HepG2 (cell line): ENCODE measurements around the gene MORN1. TPM values are rescaled to one million over a fixed set of nuclear protein-coding genes. Genes with fewer than 3 reads are reported as not detected.
A peak's percentile ranks its signal among the peaks of the same experiment; 100 is the strongest.

Experiments used
- ARID5B ChIP-seq: IDR thresholded peaks from 2 replicates; pipeline ENCODE4 v1.4.0; 2020; ENCODE audit warnings: mild to moderate bottlenecking, missing genetic modification reagents
- BHLHE40 ChIP-seq: IDR thresholded peaks from 2 replicates; pipeline ENCODE4 v1.6.1; 2011; ENCODE audit warnings: low read length, improper control_type of control experiment
- HNRNPH1 ChIP-seq: fragments of 200-400 bp; formaldehyde crosslinking; optimal IDR thresholded peaks from 2 replicates; pipeline ENCODE3; 2017; ENCODE audit warnings: mild to moderate bottlenecking, low read depth, low read length
- MIER2 ChIP-seq: IDR thresholded peaks from 2 replicates; pipeline ENCODE4 v1.6.1; 2016; ENCODE audit warnings: missing biosample characterization, missing genetic modification reagents
- NCOA5 ChIP-seq: sonication (generic); formaldehyde crosslinking; IDR thresholded peaks from 2 replicates; pipeline ENCODE4 v1.4.0; 2020; ENCODE audit warnings: missing genetic modification reagents
- PHF20 ChIP-seq: sonication (generic); formaldehyde crosslinking; IDR thresholded peaks from 2 replicates; pipeline ENCODE4 v1.5.0; 2020; ENCODE audit warnings: mild to moderate bottlenecking, missing genetic modification reagents
- TGIF2 ChIP-seq: IDR thresholded peaks from 2 replicates; pipeline ENCODE4 v1.6.1; 2016; ENCODE audit warnings: control low read depth, missing compliant biosample characterization
- ZNF574 ChIP-seq: sonication (generic); formaldehyde crosslinking; IDR thresholded peaks from 2 replicates; pipeline ENCODE4 v1.4.0; 2020; ENCODE audit warnings: missing genetic modification reagents
- ZNF615 ChIP-seq: sonication (generic); formaldehyde crosslinking; IDR thresholded peaks from 2 replicates; pipeline ENCODE4 v1.5.0; 2020; ENCODE audit warnings: mild to moderate bottlenecking, missing genetic modification reagents, borderline replicate concordance
- ZNF768 ChIP-seq: sonication (generic); formaldehyde crosslinking; IDR thresholded peaks from 2 replicates; pipeline ENCODE4 v1.4.0; 2020; ENCODE audit warnings: missing genetic modification reagents
- polyA plus RNA-seq, 8 experiments: library from polyadenylated mRNA; depleted of rRNA in 3 of 8; stranded (reverse) in 7 of 8; unstranded in 1 of 8; fragments of >200 nt; fragmentation: Illumina TruSeq in 4 of 8; extraction: Trizol in 4 of 8; gene quantifications; 2 replicates each; pipeline versions ENCODE4 v1.2.1 to v1.2.3, GENCODE V29; 2011 to 2016; ENCODE audit warnings: low read depth in 4 of 8, missing spikeins in 1 of 8, mixed read lengths in 1 of 8; ENCODE audit not compliant: insufficient read depth in 1 of 8
- total RNA-seq, 5 experiments: library from RNA; depleted of rRNA; stranded (reverse); fragments of >200 nt; fragmentation: Illumina TruSeq; extraction: Trizol; gene quantifications; 2 replicates each; pipeline ENCODE4 v1.2.3, GENCODE V29; 2016; ENCODE audit warnings: low read depth in 1 of 5
- TF ChIP-seq, protein P1 (sequence below): sonication (generic); formaldehyde crosslinking; IDR thresholded peaks from 2 replicates; pipeline ENCODE4 v1.4.0; 2020; ENCODE audit warnings: missing genetic modification reagents, borderline replicate concordance
- TF ChIP-seq, protein P2 (sequence below): sonication (generic); formaldehyde crosslinking; conservative IDR thresholded peaks from 2 replicates; pipeline ENCODE4 v1.8.0; 2022; ENCODE audit warnings: mild to moderate bottlenecking, moderate library complexity, missing genetic modification reagents
- TF ChIP-seq, protein P3 (sequence below): sonication (generic); formaldehyde crosslinking; IDR thresholded peaks from 2 replicates; pipeline ENCODE4 v1.5.0; 2020; ENCODE audit warnings: mild to moderate bottlenecking, missing genetic modification reagents, borderline replicate concordance

Gene MORN1
- total and polyA plus RNA-seq, 2 of the 13 experiments (the other 11 are each of a cell fraction or from before 2014, with no cell fraction given), result 3.1 to 6.5 TPM

DNA sequence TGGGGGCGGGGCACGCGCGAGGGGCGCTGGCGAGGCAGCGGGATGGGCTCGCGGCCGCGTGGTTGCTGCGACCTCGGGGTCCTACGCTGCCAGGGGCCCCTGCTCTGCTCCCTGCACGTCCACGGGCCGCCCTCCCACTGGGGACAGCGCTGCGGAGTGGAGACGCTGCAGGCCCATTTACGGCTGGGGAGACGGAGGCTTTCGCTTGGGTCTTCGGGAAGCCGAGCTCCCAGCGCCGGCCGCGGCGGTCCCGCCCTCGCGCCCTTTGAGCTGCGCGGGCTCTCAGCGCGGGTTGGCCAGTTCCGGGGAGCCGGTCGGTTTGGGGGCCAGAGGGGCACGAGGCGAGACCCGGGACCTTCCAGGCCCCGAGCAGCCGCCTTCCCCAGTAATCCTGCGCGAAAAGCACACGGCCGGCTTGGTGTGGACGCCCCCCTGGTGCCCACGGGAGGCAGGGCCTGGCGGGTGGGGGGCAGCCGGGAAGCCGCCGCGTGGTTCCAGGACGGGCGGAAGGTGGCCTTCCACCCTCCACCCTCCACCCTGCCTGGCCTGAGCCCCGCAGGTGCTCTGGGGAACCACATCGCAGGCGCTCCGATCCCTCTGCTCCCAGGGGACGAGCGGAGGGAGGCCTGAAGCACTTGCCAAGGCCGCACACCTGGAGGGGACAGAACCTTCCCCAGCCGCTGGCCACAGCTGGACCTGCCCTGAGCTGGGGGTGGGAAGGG lies 21.6 kb upstream of the MORN1 start (continued):
- TF ChIP-seq, protein P1, sequence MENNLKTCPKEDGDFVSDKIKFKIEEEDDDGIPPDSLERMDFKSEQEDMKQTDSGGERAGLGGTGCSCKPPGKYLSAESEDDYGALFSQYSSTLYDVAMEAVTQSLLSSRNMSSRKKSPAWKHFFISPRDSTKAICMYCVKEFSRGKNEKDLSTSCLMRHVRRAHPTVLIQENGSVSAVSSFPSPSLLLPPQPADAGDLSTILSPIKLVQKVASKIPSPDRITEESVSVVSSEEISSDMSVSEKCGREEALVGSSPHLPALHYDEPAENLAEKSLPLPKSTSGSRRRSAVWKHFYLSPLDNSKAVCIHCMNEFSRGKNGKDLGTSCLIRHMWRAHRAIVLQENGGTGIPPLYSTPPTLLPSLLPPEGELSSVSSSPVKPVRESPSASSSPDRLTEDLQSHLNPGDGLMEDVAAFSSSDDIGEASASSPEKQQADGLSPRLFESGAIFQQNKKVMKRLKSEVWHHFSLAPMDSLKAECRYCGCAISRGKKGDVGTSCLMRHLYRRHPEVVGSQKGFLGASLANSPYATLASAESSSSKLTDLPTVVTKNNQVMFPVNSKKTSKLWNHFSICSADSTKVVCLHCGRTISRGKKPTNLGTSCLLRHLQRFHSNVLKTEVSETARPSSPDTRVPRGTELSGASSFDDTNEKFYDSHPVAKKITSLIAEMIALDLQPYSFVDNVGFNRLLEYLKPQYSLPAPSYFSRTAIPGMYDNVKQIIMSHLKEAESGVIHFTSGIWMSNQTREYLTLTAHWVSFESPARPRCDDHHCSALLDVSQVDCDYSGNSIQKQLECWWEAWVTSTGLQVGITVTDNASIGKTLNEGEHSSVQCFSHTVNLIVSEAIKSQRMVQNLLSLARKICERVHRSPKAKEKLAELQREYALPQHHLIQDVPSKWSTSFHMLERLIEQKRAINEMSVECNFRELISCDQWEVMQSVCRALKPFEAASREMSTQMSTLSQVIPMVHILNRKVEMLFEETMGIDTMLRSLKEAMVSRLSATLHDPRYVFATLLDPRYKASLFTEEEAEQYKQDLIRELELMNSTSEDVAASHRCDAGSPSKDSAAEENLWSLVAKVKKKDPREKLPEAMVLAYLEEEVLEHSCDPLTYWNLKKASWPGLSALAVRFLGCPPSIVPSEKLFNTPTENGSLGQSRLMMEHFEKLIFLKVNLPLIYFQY, result peak; percentile 14; the same call in 1 of the 2 replicates
- TF ChIP-seq MIER2 (CRISPR knock-in tag) (no peak), ZNF574 (CRISPR knock-in tag) (peak; percentile 60; the same call in 1 of the 2 replicates), ZNF768 (peak; percentile 17; the same call in 1 of the 2 replicates), ARID5B (CRISPR knock-in tag) (no peak), BHLHE40 (no peak), TGIF2 (CRISPR knock-in tag) (no peak), PHF20 (CRISPR knock-in tag) (peak; percentile 55; the same call in 1 of the 2 replicates), NCOA5 (CRISPR knock-in tag) (no peak), HNRNPH1 (no peak), ZNF615 (CRISPR knock-in tag) (no peak)
- TF ChIP-seq, protein P2, sequence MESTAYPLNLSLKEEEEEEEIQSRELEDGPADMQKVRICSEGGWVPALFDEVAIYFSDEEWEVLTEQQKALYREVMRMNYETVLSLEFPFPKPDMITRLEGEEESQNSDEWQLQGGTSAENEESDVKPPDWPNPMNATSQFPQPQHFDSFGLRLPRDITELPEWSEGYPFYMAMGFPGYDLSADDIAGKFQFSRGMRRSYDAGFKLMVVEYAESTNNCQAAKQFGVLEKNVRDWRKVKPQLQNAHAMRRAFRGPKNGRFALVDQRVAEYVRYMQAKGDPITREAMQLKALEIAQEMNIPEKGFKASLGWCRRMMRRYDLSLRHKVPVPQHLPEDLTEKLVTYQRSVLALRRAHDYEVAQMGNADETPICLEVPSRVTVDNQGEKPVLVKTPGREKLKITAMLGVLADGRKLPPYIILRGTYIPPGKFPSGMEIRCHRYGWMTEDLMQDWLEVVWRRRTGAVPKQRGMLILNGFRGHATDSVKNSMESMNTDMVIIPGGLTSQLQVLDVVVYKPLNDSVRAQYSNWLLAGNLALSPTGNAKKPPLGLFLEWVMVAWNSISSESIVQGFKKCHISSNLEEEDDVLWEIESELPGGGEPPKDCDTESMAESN (CRISPR knock-in tag), result peak; percentile 67; the same call in 1 of the 2 replicates
- TF ChIP-seq, protein P3, sequence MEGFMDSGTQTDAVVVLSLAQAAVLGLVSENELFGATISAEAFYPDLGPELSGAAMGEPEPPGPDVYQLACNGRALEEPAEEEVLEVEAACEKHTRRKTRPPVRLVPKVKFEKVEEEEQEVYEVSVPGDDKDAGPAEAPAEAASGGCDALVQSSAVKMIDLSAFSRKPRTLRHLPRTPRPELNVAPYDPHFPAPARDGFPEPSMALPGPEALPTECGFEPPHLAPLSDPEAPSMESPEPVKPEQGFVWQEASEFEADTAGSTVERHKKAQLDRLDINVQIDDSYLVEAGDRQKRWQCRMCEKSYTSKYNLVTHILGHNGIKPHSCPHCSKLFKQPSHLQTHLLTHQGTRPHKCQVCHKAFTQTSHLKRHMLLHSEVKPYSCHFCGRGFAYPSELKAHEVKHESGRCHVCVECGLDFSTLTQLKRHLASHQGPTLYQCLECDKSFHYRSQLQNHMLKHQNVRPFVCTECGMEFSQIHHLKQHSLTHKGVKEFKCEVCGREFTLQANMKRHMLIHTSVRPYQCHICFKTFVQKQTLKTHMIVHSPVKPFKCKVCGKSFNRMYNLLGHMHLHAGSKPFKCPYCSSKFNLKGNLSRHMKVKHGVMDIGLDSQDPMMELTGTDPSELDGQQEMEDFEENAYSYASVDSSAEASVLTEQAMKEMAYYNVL, result no peak
